Activated naive CD4-positive, alpha-beta T cell treated with anti-CD3 and anti-CD28 coated beads, Interleukin-2, amount 10 ng/mL, durations not matched to agents 7 days and 5 days (primary cell): ENCODE results near the gene NRGN.

Experiments
- CTCF ChIA-PET: fragments of 350-600 bp; sonication (Branson Sonifier 250); formaldehyde crosslinking; loops from one replicate; lab custom pipeline; 2021; ENCODE audit warnings: antibody characterized with exemption; lab: Charles Lee
- DNase-seq: peaks from one replicate; pipeline ENCODE4 v3.0.0-alpha.2; 2020
- H3K27ac Mint-ChIP-seq: one replicate; pipeline ENCODE4 v1.8.0; 2021; ENCODE audit warnings: mild to moderate bottlenecking, moderate library complexity, mixed read lengths
- H3K27me3 Mint-ChIP-seq: one replicate; pipeline ENCODE4 v1.8.0; 2021; ENCODE audit warnings: mild to moderate bottlenecking, mixed read lengths
- H3K36me3 Mint-ChIP-seq: one replicate; pipeline ENCODE4 v1.8.0; 2021; ENCODE audit warnings: mixed read lengths
- H3K4me1 Mint-ChIP-seq: one replicate; pipeline ENCODE4 v1.8.0; 2021; ENCODE audit warnings: mixed read lengths
- H3K4me3 Mint-ChIP-seq: one replicate; pipeline ENCODE4 v1.8.0; 2021; ENCODE audit warnings: mild to moderate bottlenecking, moderate library complexity, mixed read lengths
- H3K9me3 Mint-ChIP-seq: one replicate; pipeline ENCODE4 v1.8.0; 2021; ENCODE audit warnings: mixed read lengths

NRGN gene

GRCh38 chr11:124746621-124747243 is 7.0 kb downstream of the NRGN start:
- H3K27ac Mint-ChIP-seq, result peak overlapping the region; percentile 86
- H3K36me3 Mint-ChIP-seq, result no peaks in the 10 kb centered on the region
- peaks cover 47% of the 10 kb centered on the region for H3K4me1 Mint-ChIP-seq
- CTCF ChIA-PET, result interaction anchor here (0.6 to 5.3 kb wide), 18 partner anchors 9 to 119 kb away, joined by 3 to 67 read pairs (median 4); partner anchors contain the start of genes ESAM, SIAE and SPA17
- no peaks in the 10 kb centered on the region for H3K9me3 Mint-ChIP-seq
- peak overlapping the region; percentile 84 for H3K4me3 Mint-ChIP-seq
- peaks cover 55% of the 10 kb centered on the region for H3K27me3 Mint-ChIP-seq
- DNase-seq, result peak; percentile 86

- H3K9me3 Mint-ChIP-seq, result no peaks in the 10 kb centered on the region
- H3K27ac Mint-ChIP-seq, result no peak overlapping the region
- CTCF ChIA-PET, result interaction anchor here (0.8 to 5.3 kb wide), 14 partner anchors 8 to 119 kb away, joined by 3 to 67 read pairs (median 8); partner anchors contain the start of gene ESAM
- no peaks in the 10 kb centered on the region for H3K36me3 Mint-ChIP-seq
- no peak for DNase-seq
- peaks cover 54% of the 10 kb centered on the region for H3K27me3 Mint-ChIP-seq
- H3K4me3 Mint-ChIP-seq, result peak overlapping the region; percentile 84
- peaks cover 48% of the 10 kb centered on the region for H3K4me1 Mint-ChIP-seq
These were observed 7.8 kb downstream of the NRGN start for GRCh38 chr11:124747406-124748099.

DNA sequence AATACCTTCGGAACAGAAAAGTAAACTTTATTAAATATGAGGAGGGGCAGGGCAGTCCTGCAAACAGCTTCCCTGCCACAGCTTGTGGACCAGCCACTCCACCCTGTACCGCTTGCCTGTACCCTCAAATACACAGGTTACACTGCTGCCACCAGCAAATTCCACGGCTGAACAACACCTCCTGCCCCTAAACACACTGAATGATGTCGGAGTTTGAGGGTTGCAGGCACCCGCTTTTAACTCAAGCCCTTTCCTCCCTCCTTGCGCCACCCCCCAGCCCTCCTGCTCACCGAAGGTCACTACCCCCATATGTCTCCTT is 8.3 kb downstream of the NRGN start:
- Mint-ChIP-seq H3K27me3 (peaks cover 49% of the 10 kb centered on the region), H3K4me1 (peaks cover 50% of the 10 kb centered on the region), H3K9me3 (no peaks in the 10 kb centered on the region), H3K4me3 (no peak overlapping the region), H3K36me3 (no peaks in the 10 kb centered on the region), H3K27ac (no peak overlapping the region)
- CTCF ChIA-PET, result interaction anchor here (1.8 to 2.9 kb wide), 3 partner anchors 10 to 45 kb away, joined by 4 to 19 read pairs (median 17); partner anchors contain the start of gene ESAM
- DNase-seq, result no peak

- no peak for DNase-seq
- H3K9me3 Mint-ChIP-seq, result no peaks in the 10 kb centered on the region
- no peaks in the 10 kb centered on the region for H3K36me3 Mint-ChIP-seq
- CTCF ChIA-PET, result interaction anchor here (0.9 to 2.9 kb wide), 5 partner anchors 9 to 50 kb away, joined by 3 to 19 read pairs (median 4); partner anchors contain the start of gene ESAM
- H3K27ac Mint-ChIP-seq, result peak overlapping the region; percentile 65
- H3K4me1 Mint-ChIP-seq, result peaks cover 50% of the 10 kb centered on the region
- H3K4me3 Mint-ChIP-seq, result no peak overlapping the region
- peaks cover 48% of the 10 kb centered on the region for H3K27me3 Mint-ChIP-seq
These were observed 9.0 kb downstream of the NRGN start for GRCh38 chr11:124748481-124749343.

DNA sequence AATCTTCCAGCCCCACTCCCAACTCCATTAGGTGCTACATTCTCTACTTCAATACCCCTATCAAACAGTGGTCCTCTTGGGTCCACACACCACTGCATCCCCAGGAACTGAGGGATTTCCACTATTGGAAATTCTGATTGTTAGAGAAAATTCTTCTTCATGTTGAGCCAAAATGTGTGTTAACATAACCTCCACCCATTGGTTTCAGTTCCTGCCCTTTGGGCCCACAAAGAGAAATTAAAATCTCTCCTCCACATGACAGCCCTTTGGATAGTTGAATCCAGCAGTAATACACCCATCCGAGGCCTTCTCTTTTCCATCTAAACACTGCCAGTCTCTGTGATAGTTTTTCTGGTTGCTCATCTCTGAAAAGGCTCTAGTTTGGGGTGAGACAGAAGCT is 10.2 kb downstream of the NRGN start:
- CTCF ChIA-PET, result interaction anchor here (2.9 kb wide), 1 partner anchor 14 kb away, joined by 17 read pairs; the partner anchor contains the start of gene ESAM
- DNase-seq, result no peak
- H3K36me3 Mint-ChIP-seq, result no peaks in the 10 kb centered on the region
- H3K27ac Mint-ChIP-seq, result peak overlapping the region; percentile 68
- peaks cover 50% of the 10 kb centered on the region for H3K4me1 Mint-ChIP-seq
- H3K27me3 Mint-ChIP-seq, result peaks cover 49% of the 10 kb centered on the region
- no peak overlapping the region for H3K4me3 Mint-ChIP-seq
- H3K9me3 Mint-ChIP-seq, result no peaks in the 10 kb centered on the region

GRCh38 chr11:124751391-124751740 is 11.6 kb downstream of the NRGN start:
- Mint-ChIP-seq H3K36me3 (no peaks in the 10 kb centered on the region), H3K9me3 (no peaks in the 10 kb centered on the region), H3K4me3 (no peak overlapping the region), H3K27ac (no peak overlapping the region), H3K4me1 (peaks cover 51% of the 10 kb centered on the region), H3K27me3 (peaks cover 56% of the 10 kb centered on the region)
- CTCF ChIA-PET, result interaction anchor here (0.5 to 1.0 kb wide), 2 partner anchors 68 to 115 kb away, joined by 3 read pairs; no protein-coding TSS in a partner anchor
- DNase-seq, result no peak

GRCh38 chr11:124751741-124752470 is 12.2 kb downstream of the NRGN start, which contains the start of gene VSIG2:
Gene VSIG2, minus strand, starts transcription at chr11:124752255. Its CDS starts 118 bp downstream, at chr11:124752137.
- Mint-ChIP-seq H3K9me3 (no peaks in the 10 kb centered on the region), H3K4me1 (peaks cover 47% of the 10 kb centered on the region), H3K27me3 (peaks cover 58% of the 10 kb centered on the region), H3K4me3 (peak within 1 kb of the TSS; percentile 46), H3K36me3 (no peaks in the 10 kb centered on the region), H3K27ac (peak within 1 kb of the TSS; percentile 82)
- no peak for DNase-seq
- CTCF ChIA-PET, result interaction anchor here (1.0 to 2.2 kb wide), 5 partner anchors 12 to 114 kb away, joined by 3 to 14 read pairs (median 4); partner anchors contain the start of gene ROBO3

DNA sequence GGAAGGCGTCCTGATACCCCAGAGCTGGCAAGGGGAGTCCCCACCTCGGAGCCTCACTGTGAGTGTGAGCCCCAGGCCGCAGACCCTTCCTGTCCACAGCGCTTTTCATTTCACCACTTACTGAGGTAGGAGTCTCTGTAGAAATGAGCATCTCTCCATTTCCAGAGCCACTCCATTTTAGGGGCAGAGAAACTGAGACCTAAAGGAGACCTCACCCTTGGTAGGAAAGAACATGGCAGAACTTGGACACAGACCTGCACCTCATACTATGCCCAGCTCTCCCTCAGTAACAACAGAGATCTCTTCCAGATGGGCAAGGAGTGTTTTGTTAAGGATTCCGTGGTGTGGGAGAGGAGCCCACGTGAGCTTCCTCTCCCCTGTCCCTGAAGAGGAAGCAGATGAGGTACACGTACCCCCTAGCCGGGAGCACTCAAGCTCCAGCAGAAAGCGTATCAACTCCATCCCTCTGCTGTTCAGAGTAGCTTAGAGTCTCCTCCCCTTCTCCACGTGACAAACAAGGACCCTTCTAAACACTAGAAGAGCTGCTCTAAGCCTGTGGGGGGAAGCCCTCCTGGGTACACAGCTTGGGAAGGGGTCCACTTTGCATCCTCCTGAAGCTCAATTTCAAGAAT is 12.8 kb downstream of the NRGN start:
- CTCF ChIA-PET, result interaction anchor here (1.0 to 2.4 kb wide), 7 partner anchors 11 to 113 kb away, joined by 3 to 14 read pairs (median 5); partner anchors contain the start of gene ROBO3
- peak overlapping the region; percentile 82 for H3K27ac Mint-ChIP-seq

GRCh38 chr11:124753205-124753604 is 13.5 kb downstream of the NRGN start:
- no peak for DNase-seq
- H3K4me3 Mint-ChIP-seq, result no peak overlapping the region
- CTCF ChIA-PET, result interaction anchor here (1.0 to 2.4 kb wide), 7 partner anchors 10 to 113 kb away, joined by 3 to 14 read pairs (median 5); partner anchors contain the start of gene ROBO3
- no peak overlapping the region for H3K27ac Mint-ChIP-seq
- no peaks in the 10 kb centered on the region for H3K36me3 Mint-ChIP-seq
- peaks cover 42% of the 10 kb centered on the region for H3K4me1 Mint-ChIP-seq
- peaks cover 69% of the 10 kb centered on the region for H3K27me3 Mint-ChIP-seq
- no peaks in the 10 kb centered on the region for H3K9me3 Mint-ChIP-seq

More for the DNA sequence above, 12.8 kb downstream of the NRGN start:
- Mint-ChIP-seq H3K36me3 (no peaks in the 10 kb centered on the region), H3K27me3 (peaks cover 65% of the 10 kb centered on the region), H3K4me1 (peaks cover 44% of the 10 kb centered on the region), H3K4me3 (peak overlapping the region; percentile 46), H3K9me3 (no peaks in the 10 kb centered on the region)
- DNase-seq, result no peak

- Mint-ChIP-seq H3K9me3 (no peaks in the 10 kb centered on the region), H3K27ac (no peak overlapping the region), H3K4me1 (peaks cover 43% of the 10 kb centered on the region), H3K36me3 (no peaks in the 10 kb centered on the region), H3K4me3 (no peak overlapping the region), H3K27me3 (peaks cover 69% of the 10 kb centered on the region)
- CTCF ChIA-PET, result interaction anchor here (1.4 to 2.4 kb wide), 4 partner anchors 10 to 84 kb away, joined by 7 to 14 read pairs (median 8); no protein-coding TSS in a partner anchor
- DNase-seq, result no peak
These were observed 13.9 kb downstream of the NRGN start for GRCh38 chr11:124753624-124754023.

- H3K27ac Mint-ChIP-seq, result no peak overlapping the region
- peaks cover 69% of the 10 kb centered on the region for H3K27me3 Mint-ChIP-seq
- H3K9me3 Mint-ChIP-seq, result no peaks in the 10 kb centered on the region
- no peak for DNase-seq
- H3K4me1 Mint-ChIP-seq, result peaks cover 42% of the 10 kb centered on the region
- H3K4me3 Mint-ChIP-seq, result no peak overlapping the region
- H3K36me3 Mint-ChIP-seq, result no peaks in the 10 kb centered on the region
- CTCF ChIA-PET, result interaction anchor here (0.9 to 2.4 kb wide), 4 partner anchors 9 to 84 kb away, joined by 5 to 14 read pairs (median 8); no protein-coding TSS in a partner anchor
These were observed 14.6 kb downstream of the NRGN start for GRCh38 chr11:124754309-124754708.

DNA sequence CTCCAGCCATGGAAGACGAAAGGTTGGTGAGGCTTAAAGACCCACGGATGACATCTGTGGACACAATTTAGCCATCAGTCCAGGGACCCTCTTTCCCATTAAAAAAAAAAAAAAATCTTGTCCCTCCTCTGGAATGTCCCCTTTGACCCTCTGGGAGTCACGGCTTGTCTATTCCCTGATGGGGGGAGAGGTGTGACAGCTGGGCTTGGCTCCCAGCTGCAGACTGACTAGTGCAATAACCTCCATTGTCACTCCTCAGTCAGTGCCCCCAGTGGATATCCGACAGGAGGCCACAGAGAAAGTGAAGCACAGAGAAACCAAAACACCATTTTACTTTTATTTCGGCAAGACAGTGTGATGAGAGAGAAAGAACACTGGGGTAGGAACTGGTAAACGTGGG is 15.0 kb downstream of the NRGN start:
- CTCF ChIA-PET, result interaction anchor here (0.6 to 2.4 kb wide), 6 partner anchors 8 to 83 kb away, joined by 3 to 10 read pairs (median 4); no protein-coding TSS in a partner anchor
- no peak overlapping the region for H3K4me3 Mint-ChIP-seq
- peaks cover 41% of the 10 kb centered on the region for H3K4me1 Mint-ChIP-seq
- H3K27ac Mint-ChIP-seq, result no peak overlapping the region
- DNase-seq, result no peak
- H3K36me3 Mint-ChIP-seq, result no peaks in the 10 kb centered on the region
- peaks cover 69% of the 10 kb centered on the region for H3K27me3 Mint-ChIP-seq
- H3K9me3 Mint-ChIP-seq, result no peaks in the 10 kb centered on the region
